Measurements from ENCODE around the gene TMEM87A.
A peak's percentile ranks its signal among the peaks of the same experiment; 100 is the strongest.

TMEM87A gene

DNA sequence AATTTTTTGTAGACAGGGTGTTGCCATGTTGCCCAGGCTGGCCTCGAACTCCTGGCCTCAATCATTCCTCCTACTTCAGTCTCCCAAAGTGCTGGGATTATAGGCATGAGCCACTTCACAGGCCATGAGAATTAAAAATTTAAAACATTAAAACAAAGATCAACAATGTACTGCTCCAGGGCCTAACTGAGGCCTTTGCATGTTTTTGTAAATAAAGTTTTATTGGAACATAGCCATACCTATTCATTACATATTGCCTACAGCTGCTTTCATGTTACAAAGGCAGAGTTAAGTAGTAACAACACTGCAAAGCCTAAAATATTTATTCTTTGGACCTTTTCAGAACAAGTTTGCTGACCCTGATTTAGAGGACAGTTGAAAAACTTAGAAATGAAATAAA, 74.7 kb downstream of the TMEM87A start:
- Mint-ChIP-seq H3K4me3 (no peak overlapping the region), H3K27me3 (no peaks in the 10 kb centered on the region), H3K4me1 (peaks cover 33% of the 10 kb centered on the region), H3K9me3 (no peaks in the 10 kb centered on the region), H3K27ac (no peak overlapping the region)
- no peak for DNase-seq
- no peak for ATAC-seq

DNA sequence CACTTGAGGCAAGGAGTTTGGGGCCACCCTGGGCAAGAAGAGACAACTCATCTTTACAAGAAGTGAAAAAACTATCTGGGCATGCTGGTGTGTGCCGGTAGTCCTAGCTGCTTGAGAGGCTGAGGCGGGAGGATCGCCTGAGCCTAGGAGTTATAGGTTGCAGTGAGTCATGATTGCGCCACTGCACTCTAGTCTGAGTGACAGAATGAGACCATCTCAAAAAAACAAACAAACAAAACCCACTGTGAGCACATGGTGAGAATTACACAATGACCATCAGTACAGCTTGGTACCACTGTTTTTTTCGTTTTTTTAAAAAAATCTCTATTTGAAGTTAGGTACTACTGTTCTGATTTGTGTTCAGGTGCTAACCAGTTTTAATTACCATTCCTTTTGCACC, 78.7 kb downstream of the TMEM87A start:
- DNase-seq: peak in 1 of 2 donors; percentile 32
- Mint-ChIP-seq H3K27ac (peak overlapping the region; percentile 27 to 69), H3K4me3 (peak overlapping the region in 1 of 2 donors; percentile 17)

DNA sequence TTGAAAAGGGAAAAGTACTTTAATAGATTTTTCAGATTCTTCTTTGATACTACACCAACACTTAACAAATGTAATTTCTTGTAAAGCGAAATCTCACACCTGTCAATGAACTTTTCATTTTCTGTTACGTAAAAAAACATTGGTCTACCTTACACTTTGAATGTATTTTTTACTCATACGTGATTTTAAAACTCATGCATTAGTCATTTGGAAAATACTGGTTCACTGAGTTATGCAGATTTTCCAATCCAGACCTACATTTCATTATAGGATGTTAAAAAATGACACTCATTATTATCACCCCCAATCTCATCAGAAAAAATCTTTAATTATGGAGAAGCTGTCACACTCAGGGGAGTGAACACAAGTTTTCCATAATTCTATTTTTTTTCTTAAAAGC, 79.8 kb downstream of the TMEM87A start:
- Mint-ChIP-seq H3K27ac (peak overlapping the region; percentile 88 to 97), H3K9me3 (no peaks in the 10 kb centered on the region), H3K4me3 (peak overlapping the region; percentile 49 to 68), H3K27me3 (no peaks in the 10 kb centered on the region), H3K4me1 (peaks cover 64% of the 10 kb centered on the region)
- no peak for DNase-seq
- peak; percentile 66 for ATAC-seq

More for the DNA sequence above, 78.7 kb downstream of the TMEM87A start:
- H3K27me3 Mint-ChIP-seq: no peaks in the 10 kb centered on the region
- H3K9me3 Mint-ChIP-seq: no peaks in the 10 kb centered on the region
- peaks cover 61% of the 10 kb centered on the region for H3K4me1 Mint-ChIP-seq
- ATAC-seq: peak; percentile 44

DNA sequence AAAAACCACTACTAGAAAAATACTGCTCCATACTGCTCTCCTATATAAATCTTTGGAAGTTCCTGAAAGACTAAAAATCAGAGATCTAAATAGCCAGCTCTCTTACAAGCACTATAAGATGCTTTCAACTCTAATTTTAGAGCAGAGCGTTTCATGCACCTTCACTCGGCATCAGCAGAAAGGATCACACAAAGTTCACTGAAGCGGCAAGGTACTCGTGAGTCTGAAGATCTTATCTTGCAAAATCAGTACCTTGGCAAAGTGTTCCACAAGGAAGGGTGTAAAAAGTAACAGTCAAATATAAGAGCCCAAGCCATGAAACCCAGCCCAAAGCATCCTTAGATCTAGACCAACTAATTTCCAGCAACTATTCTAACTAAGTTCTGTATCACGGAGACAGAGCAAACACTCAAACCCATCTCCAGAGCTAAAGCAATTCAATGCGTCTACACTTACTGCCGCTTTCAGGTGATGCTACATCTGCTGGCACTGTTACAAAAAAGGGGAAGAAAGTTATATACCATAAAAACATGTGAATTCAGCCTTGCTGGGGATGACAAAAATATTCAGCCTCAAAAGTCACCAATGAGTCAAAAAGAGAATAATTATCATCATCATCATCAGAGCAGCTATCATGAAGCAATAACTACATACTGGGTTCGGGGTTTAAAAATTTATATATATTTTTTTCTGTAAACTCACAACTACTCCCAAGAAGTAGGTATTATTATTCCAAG, 81.5 kb downstream of the TMEM87A start:
- no peaks in the 10 kb centered on the region for H3K27me3 Mint-ChIP-seq
- peak overlapping the region in 1 of 2 donors; percentile 52 for H3K4me3 Mint-ChIP-seq
- H3K9me3 Mint-ChIP-seq: no peaks in the 10 kb centered on the region
- H3K4me1 Mint-ChIP-seq: peaks cover 64% of the 10 kb centered on the region
- H3K27ac Mint-ChIP-seq: peak overlapping the region; percentile 55 to 78
- DNase-seq: no peak
- ATAC-seq: peak; percentile 28

DNA sequence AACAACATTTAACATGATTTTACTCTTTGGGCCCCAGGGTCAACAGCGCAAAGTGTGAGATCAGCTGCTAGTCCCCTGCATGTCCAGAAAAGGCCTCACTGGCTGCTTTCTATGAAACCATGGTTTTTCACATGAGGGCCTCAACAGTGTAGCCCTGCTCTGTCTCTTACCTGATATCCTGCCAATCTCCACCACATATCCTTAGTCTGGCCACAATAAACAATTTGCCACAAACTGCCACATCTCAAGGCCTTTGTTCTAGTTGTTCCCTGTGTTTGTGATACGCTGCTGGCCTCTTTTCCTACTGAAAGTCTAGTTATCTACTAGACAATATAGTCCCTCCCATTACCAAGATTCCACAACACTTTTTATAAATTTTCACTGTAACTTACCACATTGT, 82.9 kb downstream of the TMEM87A start:
- peak in 1 of 2 donors; percentile 24 for DNase-seq
- H3K4me3 Mint-ChIP-seq: peak overlapping the region in 1 of 2 donors; percentile 30

DNA sequence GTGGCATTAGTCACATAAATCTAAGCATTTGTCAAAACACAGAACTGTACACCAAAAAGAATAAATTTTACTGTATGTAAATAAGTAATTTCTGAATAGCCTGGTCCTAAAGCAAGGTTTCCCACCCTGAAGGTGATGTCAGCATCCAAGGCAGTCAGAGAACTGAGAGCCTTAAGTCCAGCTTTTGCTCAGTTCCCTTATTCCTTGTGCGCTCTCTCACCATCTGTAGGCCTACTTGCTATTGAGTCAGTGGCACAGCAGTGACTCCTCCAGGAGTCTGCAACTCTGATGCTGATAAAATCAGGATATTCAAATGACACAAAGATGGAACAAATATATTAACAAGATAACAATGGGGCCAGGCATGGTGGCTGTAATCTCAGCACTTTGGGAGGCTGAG, 87.4 kb downstream of the TMEM87A start:
- Mint-ChIP-seq H3K27me3 (no peaks in the 10 kb centered on the region), H3K4me3 (no peak overlapping the region), H3K9me3 (no peaks in the 10 kb centered on the region), H3K4me1 (peaks cover 20% of the 10 kb centered on the region), H3K27ac (peak overlapping the region in 1 of 2 donors; percentile 5)
- no peak for ATAC-seq
- no peak for DNase-seq

More for the DNA sequence above, 82.9 kb downstream of the TMEM87A start:
- Mint-ChIP-seq H3K4me1 (peaks cover 64% of the 10 kb centered on the region), H3K27me3 (no peaks in the 10 kb centered on the region), H3K9me3 (no peaks in the 10 kb centered on the region), H3K27ac (peak overlapping the region; percentile 27 to 67)
- peak; percentile 79 for ATAC-seq

DNA sequence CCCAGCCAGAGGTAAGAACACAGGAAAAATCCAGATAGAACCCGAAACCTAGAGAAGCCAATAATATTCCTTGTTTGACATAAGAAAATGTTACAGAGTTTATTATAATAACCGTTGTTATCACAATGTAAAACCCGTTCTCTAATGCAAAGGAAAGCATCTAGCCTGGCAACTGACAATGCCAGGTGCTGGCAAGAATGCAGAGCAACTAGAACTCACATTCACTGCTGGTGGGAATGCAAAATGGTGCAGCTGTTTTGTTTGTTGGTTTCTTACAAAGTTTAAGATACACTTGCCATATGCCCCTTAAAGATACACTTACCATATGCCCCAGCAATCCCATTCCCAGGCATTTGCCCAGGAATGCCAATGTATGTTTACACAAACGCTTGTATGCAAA, 88.5 kb downstream of the TMEM87A start:
- H3K27ac Mint-ChIP-seq: no peak overlapping the region
- no peak overlapping the region for H3K4me3 Mint-ChIP-seq
- no peaks in the 10 kb centered on the region for H3K27me3 Mint-ChIP-seq
- no peak for DNase-seq
- ATAC-seq: no peak
- H3K9me3 Mint-ChIP-seq: no peaks in the 10 kb centered on the region
- H3K4me1 Mint-ChIP-seq: peaks cover 9% of the 10 kb centered on the region

DNA sequence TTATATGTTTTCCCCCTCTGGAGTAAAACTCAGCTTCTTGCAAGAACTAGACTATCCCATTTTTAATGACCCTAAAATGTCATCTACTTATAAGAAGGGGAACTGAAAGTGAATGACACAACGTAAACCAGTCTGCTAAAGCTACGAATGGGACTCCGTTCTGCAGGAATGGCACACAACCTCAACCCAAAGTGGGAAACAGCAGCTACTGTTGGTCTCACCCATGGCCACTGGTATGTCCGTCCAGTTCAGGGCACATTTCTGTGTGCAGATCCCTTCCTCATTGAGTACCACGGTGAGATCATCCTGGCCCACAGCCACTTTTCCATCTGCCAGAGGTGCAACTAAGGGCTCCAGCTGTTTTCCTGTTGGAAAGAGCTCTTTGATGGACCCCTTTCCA, 88.9 kb downstream of the TMEM87A start:
- no peak for DNase-seq
- no peak for ATAC-seq
- no peaks in the 10 kb centered on the region for H3K9me3 Mint-ChIP-seq
- no peak overlapping the region for H3K27ac Mint-ChIP-seq
- H3K4me1 Mint-ChIP-seq: peaks cover 6% of the 10 kb centered on the region
- H3K4me3 Mint-ChIP-seq: no peak overlapping the region
- H3K27me3 Mint-ChIP-seq: no peaks in the 10 kb centered on the region

DNA sequence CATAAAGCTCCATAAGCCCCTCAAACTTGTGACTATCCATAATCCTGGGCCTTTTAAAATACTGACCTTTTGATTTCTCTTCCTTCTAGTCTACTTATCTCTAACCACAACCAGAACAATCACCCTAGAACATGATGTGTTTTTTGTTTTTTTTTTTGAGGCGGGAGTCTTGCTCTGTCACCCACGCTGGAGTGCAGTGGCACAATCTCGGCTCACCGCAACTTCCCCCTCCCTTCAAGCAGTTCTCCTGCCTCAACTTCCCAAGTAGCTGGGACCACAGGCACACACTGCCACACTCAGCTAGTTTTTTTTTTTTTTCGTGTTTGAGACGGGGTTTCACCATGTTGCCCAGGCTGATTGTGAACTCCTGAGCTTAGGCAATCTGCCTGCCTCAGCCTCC, 90.3 kb downstream of the TMEM87A start:
- no peak overlapping the region for H3K4me3 Mint-ChIP-seq
- no peaks in the 10 kb centered on the region for H3K27me3 Mint-ChIP-seq
- no peak overlapping the region for H3K27ac Mint-ChIP-seq
- H3K9me3 Mint-ChIP-seq: no peaks in the 10 kb centered on the region
- ATAC-seq: no peak
- no peak for DNase-seq
- H3K4me1 Mint-ChIP-seq: no peaks in the 10 kb centered on the region

DNA sequence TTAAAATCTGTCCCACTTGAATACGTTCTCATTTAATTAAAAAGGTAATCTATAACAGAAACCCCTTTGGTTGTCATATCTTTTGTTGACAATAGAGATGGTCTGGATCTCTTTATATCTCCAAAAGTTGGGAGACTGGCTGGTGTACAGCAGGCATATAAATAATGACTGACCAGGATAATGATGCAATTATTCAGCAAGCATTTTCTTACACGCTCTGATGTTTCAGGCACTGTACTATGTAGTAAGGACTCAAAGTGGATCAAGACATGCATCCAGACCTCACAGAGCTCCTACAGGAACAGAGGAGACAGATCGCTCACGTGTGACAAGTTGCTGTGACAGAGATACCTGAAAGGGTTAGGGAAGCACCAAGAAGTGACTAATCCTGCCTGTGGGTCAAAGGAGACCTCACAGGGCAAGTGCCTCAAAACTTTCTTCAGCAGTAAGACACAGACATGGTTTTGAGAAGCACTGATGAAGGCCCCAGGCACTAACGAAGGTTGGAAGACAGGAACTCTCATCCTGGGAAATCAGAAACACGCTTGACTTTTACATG, 90.8 kb downstream of the TMEM87A start:
- Mint-ChIP-seq H3K27ac (peak overlapping the region; percentile 1 to 69), H3K27me3 (no peaks in the 10 kb centered on the region), H3K4me3 (no peak overlapping the region), H3K9me3 (no peaks in the 10 kb centered on the region), H3K4me1 (no peaks in the 10 kb centered on the region)
- no peak for DNase-seq
- ATAC-seq: no peak

DNA sequence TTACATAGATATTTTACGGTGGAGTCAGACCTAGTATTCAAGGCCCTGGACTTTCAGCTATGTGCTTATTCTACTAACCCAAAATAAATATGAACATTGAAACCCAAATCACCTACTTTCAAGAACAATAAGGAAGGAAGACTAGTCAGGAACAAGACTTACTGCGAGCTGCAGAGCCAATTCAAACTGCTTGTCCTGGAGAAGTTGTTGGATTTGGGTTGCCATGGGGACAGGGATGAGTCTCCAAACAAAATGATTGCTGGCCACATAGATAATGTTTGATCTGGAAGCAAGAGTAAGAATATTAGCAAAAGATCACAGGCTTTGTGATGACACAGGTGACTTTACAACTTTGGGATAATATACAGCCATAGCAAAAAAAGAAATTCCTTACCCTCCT, 95.2 kb downstream of the TMEM87A start:
- Mint-ChIP-seq H3K27me3 (no peaks in the 10 kb centered on the region), H3K9me3 (no peaks in the 10 kb centered on the region), H3K4me1 (no peaks in the 10 kb centered on the region), H3K27ac (no peak overlapping the region), H3K4me3 (no peak overlapping the region)
- ATAC-seq (no peak), DNase-seq (no peak)

DNA sequence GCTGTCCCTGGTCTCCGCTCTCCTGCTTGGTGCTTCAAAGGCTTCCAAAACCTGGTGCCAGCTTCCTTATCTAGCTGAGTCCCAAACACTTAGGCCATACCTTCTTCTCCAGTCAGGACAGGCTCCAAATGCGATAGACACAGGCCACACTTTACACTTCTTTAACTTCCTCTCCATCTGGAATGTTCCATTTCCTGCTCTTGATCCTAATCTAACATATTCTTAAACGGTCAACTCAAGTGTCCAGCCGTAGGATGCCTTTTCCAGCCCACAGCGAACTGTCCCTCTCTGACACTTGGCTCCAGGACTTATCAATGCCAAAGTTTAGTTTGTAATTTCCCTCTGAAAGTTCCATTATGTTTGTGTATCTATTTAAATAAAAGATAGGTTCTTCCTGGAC, 97.6 kb downstream of the TMEM87A start:
- Mint-ChIP-seq H3K4me1 (peaks cover 10% of the 10 kb centered on the region), H3K27ac (no peak overlapping the region), H3K4me3 (no peak overlapping the region), H3K27me3 (no peaks in the 10 kb centered on the region), H3K9me3 (no peaks in the 10 kb centered on the region)
- ATAC-seq (no peak), DNase-seq (no peak)

DNA sequence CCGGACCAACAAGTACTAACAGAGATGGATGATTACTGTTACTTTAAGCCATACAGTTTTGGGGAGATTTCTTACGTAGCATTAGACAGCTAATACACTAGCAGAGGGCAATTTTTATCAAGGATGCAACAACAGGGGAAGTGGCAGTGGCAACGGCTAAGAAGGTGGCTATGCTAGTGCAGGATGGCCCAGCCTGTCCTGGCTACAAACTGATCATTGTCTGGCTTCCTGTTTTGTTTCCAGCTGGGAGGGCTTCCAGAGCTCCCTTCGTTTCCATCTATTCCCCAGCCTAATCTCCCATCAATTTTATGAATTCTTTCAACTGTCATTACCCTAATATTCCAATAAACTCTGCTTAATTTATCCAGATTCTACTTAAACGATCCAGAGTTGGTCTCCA, 100.8 kb downstream of the TMEM87A start:
- no peak for DNase-seq
- no peak overlapping the region for H3K4me3 Mint-ChIP-seq
- no peaks in the 10 kb centered on the region for H3K27me3 Mint-ChIP-seq
- no peak for ATAC-seq
- peak overlapping the region in 1 of 2 donors; percentile 95 for H3K27ac Mint-ChIP-seq
- no peaks in the 10 kb centered on the region for H3K9me3 Mint-ChIP-seq
- H3K4me1 Mint-ChIP-seq: peaks cover 10% of the 10 kb centered on the region

DNA sequence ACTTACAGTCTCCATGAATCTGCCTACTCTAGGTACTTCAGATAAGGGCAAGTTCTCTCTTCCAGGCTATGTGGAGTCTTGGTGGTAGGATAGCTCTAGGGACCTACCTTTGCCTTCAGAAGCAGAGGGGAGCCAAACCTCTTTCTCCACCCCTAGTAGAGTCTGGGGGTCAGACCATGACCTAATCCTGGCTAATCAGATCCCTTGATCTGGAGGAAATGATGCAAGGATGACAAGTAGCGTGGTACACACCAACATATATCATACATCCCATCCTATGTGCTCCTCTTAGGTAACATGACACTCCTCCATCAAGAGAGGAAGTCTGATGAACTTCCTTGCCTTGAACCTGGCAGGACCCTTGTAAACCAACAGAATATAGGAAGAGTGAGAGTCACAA, 101.4 kb downstream of the TMEM87A start:
- peak; percentile 31 for ATAC-seq
- DNase-seq: no peak
- H3K4me1 Mint-ChIP-seq: peaks cover 10% of the 10 kb centered on the region
- no peak overlapping the region for H3K4me3 Mint-ChIP-seq
- peak overlapping the region; percentile 85 to 95 for H3K27ac Mint-ChIP-seq
- no peaks in the 10 kb centered on the region for H3K9me3 Mint-ChIP-seq
- H3K27me3 Mint-ChIP-seq: no peaks in the 10 kb centered on the region

DNA sequence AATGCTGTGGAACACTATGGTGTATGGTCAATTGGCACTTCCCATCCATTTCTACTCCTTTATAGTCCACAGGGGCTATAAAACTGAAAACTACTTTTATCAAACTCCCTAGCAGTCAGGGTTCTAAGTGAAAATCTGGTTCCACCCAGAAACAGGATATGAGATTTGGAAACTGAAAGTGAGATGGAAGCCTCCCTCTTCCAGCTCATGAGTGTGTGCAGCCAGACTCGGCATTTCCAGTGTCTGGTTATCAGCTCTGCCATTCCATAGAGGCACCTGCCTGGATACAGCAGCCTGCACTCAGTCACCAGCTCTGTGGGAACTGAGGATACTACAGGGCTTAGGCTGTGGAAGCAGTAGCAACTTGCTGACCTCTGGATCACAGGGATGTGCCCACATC, 102.1 kb downstream of the TMEM87A start:
- Mint-ChIP-seq H3K9me3 (no peaks in the 10 kb centered on the region), H3K27me3 (no peaks in the 10 kb centered on the region), H3K27ac (peak overlapping the region; percentile 7 to 95), H3K4me3 (no peak overlapping the region), H3K4me1 (peaks cover 10% of the 10 kb centered on the region)
- DNase-seq (no peak), ATAC-seq (no peak)

DNA sequence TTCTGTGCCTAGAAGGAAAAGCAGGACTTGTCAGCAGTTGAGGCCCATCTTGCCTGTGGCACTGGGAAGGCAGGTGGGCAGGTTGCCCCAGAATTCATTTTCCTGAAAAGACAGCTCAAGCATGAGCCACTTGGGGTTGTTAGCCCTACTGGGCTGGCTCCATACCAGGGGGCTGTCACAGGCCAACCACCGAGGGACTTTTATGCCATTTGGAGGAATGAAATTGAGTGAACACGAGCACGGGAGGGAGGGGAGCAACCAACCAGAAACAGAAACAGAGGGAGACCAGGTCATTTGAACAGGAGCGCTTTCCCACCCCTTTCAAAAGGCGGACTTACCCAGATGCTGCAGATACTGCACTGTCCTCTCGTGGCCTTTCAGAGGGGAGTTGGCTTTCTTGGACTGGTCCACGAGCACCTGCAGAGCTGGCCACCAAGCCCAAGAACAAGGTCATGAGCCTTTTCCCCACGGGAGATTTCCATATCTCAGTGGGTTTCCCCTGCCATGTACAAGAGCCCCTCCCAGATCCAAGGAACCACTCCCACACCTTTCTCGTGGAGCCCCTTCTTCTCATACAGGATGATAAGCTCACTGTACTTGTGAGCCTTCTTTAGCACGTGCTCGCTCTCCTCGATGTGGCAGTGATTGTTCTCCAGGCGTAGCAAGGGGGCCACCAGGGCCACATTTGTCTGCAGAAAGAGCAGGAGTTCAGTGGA, 106.8 kb downstream of the TMEM87A start:
- DNase-seq: no peak
- H3K9me3 Mint-ChIP-seq: no peaks in the 10 kb centered on the region
- peaks cover 5% of the 10 kb centered on the region for H3K4me1 Mint-ChIP-seq
- no peak overlapping the region for H3K27ac Mint-ChIP-seq
- no peaks in the 10 kb centered on the region for H3K27me3 Mint-ChIP-seq
- no peak overlapping the region for H3K4me3 Mint-ChIP-seq
- ATAC-seq: no peak
